Inflammatory macrophage treated with lipopolysaccharide for 4 hours (primary cell): Measurements from ENCODE around the gene METTL24.
"Not testable (repeated sequence)": the region's sequence is repeated elsewhere in the genome, so short reads cannot be mapped to it uniquely, and the experiment has no call there.

ENCODE experiments used
- DNase-seq: peaks from one replicate; pipeline ENCODE4 v3.0.0-alpha.2; 2020

METTL24 gene

DNA sequence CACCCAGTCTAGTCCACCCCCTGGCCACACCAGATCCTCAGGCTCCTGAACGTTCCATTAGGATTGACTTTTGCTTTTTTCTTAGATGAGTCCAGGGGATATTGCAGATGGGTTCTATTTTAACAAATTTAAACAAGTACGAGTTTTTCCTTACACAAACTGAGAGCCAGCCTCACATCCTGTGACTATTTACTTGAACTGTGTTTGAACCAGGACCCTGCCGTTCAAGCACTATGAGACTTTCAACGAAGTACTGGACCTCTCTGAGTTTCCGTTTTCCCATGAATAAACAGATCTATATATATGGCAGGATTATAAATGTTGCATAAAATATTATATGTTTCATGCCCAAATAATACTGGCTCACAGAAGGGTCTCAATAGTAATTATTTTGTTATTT, 1.4 kb upstream of the METTL24 start:
- DNase-seq: no peak

- no peak for DNase-seq
Observed at GRCh38 chr6:110358553-110359160, 508 bp upstream of the METTL24 start.

- DNase-seq: peak; percentile 8
Observed at GRCh38 chr6:110357298-110357663, 868 bp downstream of the METTL24 start.

GRCh38 chr6:110356778-110357177, 1.4 kb downstream of the METTL24 start:
- no peak for DNase-seq

DNA sequence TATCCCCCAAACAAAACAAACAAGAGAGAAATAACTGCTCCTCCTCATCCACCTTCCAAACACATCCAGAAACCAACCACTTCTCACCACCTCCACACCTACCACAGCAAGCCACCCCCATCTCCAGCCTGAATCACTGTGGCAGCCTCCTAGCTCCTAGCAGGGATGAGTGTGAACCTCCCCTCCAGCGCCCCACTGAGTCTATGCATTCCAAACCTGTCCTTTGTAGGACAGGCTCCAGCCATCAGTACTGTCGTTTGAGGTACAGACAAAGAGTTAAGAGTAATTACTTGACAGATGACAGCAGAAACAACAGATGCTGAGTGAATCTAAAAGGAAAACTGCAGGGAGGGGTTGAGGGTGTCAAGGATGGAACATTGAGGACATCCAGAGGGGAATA, 2.4 kb downstream of the METTL24 start:
- no peak for DNase-seq

- DNase-seq: no peak
Observed at GRCh38 chr6:110355022-110355421, 3.1 kb downstream of the METTL24 start.

DNA sequence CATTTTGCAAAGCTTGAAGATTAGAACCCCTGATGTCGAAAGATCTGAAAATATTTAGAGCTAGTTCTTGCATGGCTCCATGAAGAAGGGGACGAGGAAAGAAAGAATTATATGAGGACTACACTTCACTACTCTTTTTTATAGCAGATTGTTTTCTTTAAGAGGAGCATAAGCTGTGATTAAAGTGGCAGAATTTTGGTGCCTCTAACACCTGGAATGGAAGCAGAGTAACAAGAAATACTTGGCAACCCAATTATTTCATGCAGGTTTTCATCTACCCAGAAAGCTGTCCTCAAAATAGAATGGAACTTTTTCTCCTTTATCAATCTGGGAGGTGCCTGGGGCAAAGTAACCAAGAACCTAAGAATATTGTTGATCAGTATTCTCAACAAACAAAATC, 4.0 kb downstream of the METTL24 start:
- no peak for DNase-seq

GRCh38 chr6:110353457-110354001, 4.6 kb downstream of the METTL24 start:
- DNase-seq: no peak

DNA sequence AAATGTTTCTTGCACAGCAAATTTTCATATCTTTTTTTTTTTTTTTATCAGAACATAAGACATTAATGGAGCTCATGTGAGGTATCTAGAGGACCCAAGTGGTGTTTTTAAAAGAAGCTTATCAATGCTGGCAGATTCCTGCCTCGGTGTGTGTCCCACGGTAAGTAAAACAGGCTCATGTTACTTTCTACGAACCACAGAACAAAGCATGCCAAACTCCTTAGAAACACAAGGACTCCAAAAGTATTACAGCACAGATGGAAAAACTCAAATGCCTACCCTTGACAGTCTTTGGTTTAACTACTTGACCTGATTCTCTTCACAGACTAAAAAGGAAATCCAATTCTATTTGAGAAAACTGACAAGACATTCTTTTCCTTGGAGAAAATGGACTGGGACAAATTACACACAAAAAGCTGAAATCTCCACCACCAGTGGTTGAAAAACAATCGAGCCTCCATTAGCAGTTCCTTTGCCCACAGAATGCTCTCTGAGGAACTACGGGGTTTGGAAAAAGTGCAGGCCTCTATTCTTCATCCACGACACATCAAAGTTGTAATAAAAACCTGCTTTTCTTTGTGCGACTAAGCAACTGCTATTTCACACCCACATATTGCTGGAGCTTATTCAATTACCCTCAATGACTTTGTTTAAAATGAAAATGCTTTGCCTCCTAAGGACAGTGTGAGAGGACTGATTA, 5.4 kb downstream of the METTL24 start:
- DNase-seq: no peak

DNA sequence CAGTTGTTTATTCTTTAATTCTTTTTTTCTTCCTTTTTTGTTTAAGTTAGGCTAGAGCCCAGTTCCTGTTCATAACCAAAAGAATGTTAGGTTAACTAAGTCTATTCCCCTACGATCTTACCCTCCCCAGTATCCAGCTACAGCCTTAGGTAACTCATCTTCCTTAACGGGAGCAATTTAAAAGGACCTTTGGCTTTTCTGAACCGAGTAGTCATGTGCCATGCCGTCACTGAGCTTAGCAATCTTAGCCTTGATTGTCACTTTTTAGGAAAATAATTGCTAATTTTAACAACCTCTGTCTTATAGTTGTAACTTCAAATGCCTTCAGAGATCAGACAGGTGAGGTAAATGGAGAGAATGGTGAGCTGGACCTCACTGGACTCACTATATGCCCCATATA, 6.2 kb downstream of the METTL24 start:
- DNase-seq: no peak

DNA sequence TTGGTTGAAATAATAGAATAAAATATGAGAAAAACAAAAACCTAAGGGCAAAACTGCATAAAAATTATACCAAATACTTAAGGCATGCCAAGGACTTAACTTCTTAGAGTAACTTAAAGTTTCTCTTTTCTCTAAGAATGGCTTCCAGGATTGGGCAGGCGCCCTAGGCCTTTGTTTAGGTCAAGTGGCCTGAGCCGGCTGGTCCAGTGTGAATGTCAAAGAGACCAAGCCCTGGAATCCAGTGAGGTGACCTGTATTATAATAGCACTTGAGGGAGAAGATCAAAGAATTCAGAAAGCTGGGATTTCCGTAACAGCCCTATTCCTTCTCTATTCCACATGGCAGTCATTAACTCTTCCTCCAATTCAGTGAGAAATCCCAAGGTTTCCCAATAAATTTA, 6.6 kb downstream of the METTL24 start:
- DNase-seq: no peak

DNA sequence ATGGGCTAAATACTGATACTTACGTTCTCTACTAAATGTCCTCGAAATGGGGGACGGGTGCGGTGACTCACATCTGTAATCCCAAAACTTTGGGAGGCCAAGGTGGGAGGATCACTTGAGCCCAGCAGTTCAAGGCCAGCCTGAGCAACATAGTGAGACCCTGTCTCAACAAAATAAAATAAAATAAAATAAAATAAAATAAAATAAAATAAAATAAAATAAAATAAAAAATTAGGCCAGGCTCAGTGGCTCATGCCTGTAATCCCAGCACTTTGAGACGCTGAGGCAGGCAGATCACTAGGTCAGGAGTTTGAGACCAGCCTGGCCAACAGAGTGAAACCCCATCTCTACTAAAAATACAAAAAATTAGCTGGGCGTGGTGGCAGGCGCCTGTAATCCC, 7.6 kb downstream of the METTL24 start:
- not testable (repeated sequence) for DNase-seq

DNA sequence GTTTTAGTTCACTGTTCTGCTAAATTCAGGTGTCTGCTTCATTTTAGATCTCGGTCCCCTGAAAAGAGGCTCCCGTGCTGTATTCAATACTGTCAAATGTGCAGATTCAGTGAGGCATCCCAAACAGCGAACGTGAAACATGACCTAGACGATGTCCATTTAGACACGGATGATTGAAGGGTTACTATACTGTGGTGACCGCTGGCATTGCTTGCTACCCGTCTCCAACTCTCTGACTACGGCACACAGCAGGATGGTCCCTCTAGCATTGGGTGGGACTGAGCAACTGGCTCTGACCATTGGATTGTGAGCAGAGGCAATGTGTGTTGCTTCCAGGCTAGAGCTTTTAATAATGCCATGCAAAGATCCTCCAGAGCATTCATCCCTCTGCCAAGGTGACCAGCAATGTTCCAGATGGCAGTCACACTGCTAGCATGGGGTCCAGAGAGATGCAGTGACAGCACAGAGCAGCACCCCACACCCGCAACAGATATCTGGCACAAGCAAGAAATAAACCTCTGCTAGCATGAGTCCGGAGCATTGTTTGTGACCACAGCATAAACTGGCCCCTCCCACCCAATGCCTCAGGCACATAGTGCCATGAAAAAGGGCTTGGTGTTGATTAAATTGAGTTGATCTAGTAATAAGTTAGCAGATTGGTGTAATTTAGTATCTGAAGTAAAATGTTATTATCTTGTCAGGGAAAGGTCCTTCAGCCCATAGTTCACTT, 9.0 kb downstream of the METTL24 start:
- no peak for DNase-seq

DNA sequence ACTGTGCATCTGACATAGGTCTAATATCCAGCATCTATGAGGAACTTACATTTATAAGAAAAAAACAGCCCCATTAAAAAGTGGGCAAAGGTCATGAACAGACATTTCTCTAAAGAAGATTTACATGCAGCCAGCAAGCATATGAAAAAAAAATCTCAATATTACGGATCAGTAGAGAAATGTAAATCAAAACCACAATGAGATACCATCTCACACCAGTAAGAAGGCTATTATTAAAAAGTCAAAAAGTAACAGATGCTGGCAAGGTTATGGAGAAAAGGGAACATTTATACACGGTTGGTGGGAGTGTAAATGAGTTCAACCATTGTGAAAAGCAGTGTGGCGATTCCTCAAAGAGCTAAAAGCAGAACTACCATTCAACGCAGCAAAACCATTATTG, 13.1 kb downstream of the METTL24 start:
- no peak for DNase-seq

- no peak for DNase-seq
Observed at GRCh38 chr6:110342759-110343158, 15.4 kb downstream of the METTL24 start.

DNA sequence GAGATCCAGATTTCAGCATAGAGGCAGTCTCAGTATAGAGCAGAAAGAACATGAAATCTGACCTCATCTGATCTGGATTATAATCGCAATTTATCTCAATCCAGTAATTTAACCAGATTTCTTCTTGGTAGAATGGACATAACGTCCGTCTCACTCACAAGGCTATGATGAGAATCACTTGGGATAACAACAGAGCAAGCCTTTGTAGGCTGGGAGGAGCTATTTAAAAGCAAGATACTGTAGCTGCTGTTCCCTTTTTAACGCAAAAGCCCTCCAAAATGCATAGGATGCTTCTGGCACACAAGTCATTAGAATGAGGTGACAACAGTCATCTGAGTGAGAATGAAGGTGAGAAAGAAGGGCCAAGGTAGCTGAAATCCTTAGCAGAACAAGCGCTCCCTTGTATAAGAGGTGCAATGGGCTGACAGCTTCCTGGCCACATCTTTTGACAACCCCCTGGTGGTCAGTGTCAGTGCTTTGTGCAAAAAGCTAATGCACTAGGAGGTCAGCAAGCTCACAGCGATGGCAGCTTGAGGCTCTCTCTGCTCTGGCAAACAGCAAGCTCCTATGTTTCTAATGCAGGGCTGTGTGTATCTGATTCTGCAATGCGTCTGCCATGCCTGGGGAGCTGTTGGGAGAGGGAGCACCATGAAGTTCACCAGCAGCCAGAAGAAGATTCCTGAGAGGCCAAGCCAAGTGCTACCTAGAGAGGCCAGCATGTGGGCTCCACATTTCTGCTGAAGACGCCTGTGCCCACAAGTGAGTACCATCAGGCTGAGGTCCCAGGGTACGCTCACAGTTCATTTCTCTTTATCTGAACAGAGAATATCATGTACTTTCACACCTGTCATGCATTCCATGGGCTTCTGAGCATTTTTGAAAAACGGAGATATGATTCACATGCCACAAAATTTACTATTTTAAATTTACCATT, 16.2 kb downstream of the METTL24 start:
- DNase-seq: peak; percentile 13

- no peak for DNase-seq
Observed at GRCh38 chr6:110341067-110341466, 17.1 kb downstream of the METTL24 start.

- no peak for DNase-seq
Observed at GRCh38 chr6:110340392-110340965, 17.7 kb downstream of the METTL24 start.

DNA sequence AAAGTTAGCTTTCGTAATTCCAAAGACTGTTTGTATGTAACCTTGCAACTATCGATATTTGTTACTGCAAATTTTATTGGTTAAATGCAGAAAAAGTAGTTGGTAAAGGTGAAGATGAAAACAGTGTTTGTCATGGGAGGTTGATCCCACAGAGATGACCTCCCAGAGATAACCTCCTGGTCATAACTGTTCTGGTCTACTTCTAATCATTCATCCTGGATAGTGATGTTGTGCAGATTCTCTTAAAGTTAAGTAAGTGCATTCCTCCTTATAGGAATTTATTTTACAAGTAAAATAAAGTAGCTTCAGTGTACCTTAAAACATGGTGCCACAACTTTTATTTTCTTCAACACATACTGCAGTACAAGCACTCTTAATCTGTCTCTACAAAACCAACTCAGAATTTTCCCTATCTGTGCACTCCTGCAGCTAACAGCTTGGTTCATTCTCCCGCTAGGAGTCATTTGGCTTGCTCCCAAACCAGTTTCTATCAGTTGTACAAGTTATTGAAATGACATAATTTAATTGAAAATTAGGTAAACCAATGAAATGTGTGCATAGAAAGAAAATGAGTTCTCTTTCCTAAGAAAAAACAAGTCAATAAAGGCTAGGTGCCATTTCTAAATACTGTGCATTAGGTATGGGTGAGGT, 19.2 kb downstream of the METTL24 start:
- DNase-seq: no peak

- peak; percentile 53 for DNase-seq
Observed at GRCh38 chr6:110337486-110337885, 20.7 kb downstream of the METTL24 start.

GRCh38 chr6:110334423-110335180, 23.5 kb downstream of the METTL24 start:
- no peak for DNase-seq
